Lung (tissue), 11 donors: Measurements from ENCODE around the gene NUDT4B. TPM values are rescaled to one million over a fixed set of nuclear protein-coding genes. Genes with fewer than 3 reads are reported as not detected.
"Not testable (repeated sequence)": the region's sequence is repeated elsewhere in the genome, so short reads cannot be mapped to it uniquely, and the experiment has no call there.

Source experiments
- ATAC-seq: fragments of 200-7000 bp; cut with Tn5 transposase; one replicate; pipeline ENCODE4 v1.9.1; 2020; ENCODE audit warnings: moderate number of reproducible peaks; ENCODE audit not compliant: insufficient read depth, low FRiP score
- DNase-seq, 3 donors: peaks; one replicate each; pipeline ENCODE4 v3.0.0-alpha.2; 2013 to 2017
- H3K27ac ChIP-seq, 2 donors: one replicate each; pipeline ENCODE4 v1.5.1; 2013; ENCODE audit warnings: mild to moderate bottlenecking in 2 of 2, moderate library complexity in 2 of 2, control low read depth in 1 of 2, inconsistent platforms in 1 of 2, low read depth in 1 of 2, low read length in 1 of 2
- H3K27me3 ChIP-seq, 3 donors: one replicate each; pipeline ENCODE4 v1.5.1; 2013; ENCODE audit warnings: low read length in 2 of 3; ENCODE audit not compliant: control insufficient read depth in 3 of 3, insufficient read depth in 3 of 3
- H3K36me3 ChIP-seq, 4 donors: one replicate each; pipeline ENCODE4 v1.5.1; 2013; ENCODE audit warnings: low read length in 4 of 4, mild to moderate bottlenecking in 1 of 4, moderate library complexity in 1 of 4; ENCODE audit not compliant: control insufficient read depth in 4 of 4, insufficient read depth in 4 of 4
- H3K4me1 ChIP-seq, 5 donors: one replicate each; pipeline ENCODE4 v1.5.1; 2013; ENCODE audit warnings: low read length in 5 of 5, mild to moderate bottlenecking in 2 of 5, moderate library complexity in 1 of 5; ENCODE audit not compliant: control insufficient read depth in 5 of 5, insufficient read depth in 5 of 5
- H3K4me3 ChIP-seq: one replicate; pipeline ENCODE4 v1.5.1; 2013; ENCODE audit warnings: mild to moderate bottlenecking, control low read depth, moderate library complexity
- H3K9ac ChIP-seq, 2 donors: one replicate each; pipeline ENCODE4 v1.5.1; 2013; ENCODE audit warnings: low read length in 2 of 2, control low read depth in 1 of 2; ENCODE audit not compliant: insufficient read depth in 1 of 2
- H3K9me3 ChIP-seq, 4 donors: one replicate each; pipeline ENCODE4 v1.5.1; 2013; ENCODE audit warnings: low read length in 3 of 4, mild to moderate bottlenecking in 1 of 4, moderate library complexity in 1 of 4; ENCODE audit not compliant: control insufficient read depth in 4 of 4, insufficient read depth in 3 of 4
- WGBS, 2 donors: extraction: QIAGEN DNeasy Blood & Tissue Kit; methylation state at CpG; one replicate each; pipeline ENCODE4 v1.1.7; 2013; 5-methylcytosine and 5-hydroxymethylcytosine counted together
- polyA plus RNA-seq, 2 donors: library from polyadenylated mRNA; stranded (reverse); fragments of 200-250 nt; gene quantifications; one replicate each; pipeline ENCODE4 v1.2.1, GENCODE V29; 2013
- small RNA-seq: library from RNA; depleted of rRNA; stranded (forward); fragments of <200 nt; gene quantifications from one replicate; pipeline ENCODE3, GENCODE V24; 2014; ENCODE audit warnings: low replicate concordance
- total RNA-seq, 2 donors: library from RNA; depleted of rRNA in 1 of 2; stranded (reverse); fragments of >200 nt in 1 of 2; gene quantifications; one replicate each; pipeline ENCODE4 v1.2.1, GENCODE V29; 2014 to 2021
- donor health status: Bipolar disorder and iron deficiency.
- donor health status: healthy.
- donor health status: DM: yes; HTN: yes; CAD: no.

Gene NUDT4B
- total and polyA plus RNA-seq, 4 donors, result 0.26 to 11.7 (median 3.5) TPM

DNA sequence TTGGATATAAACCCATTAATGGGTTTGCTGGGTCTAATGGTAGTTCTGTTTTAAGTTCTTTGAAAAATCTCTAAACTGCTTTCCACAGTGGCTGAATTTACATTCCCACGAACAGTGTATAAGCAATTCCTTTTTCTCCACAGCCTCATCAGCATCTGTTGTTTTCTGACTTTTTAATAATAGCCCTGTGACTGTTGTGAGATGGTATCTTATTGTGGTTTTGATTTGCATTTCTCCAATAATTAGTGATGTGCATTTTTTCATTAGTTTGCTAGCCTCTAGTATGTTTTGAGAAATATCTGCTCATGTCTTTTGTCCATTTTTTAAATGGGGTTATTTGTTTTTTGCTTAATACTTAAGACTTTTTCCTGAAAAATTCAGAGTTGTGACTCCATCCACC is 31.8 kb downstream of the NUDT4B start:
- not testable (repeated sequence) for ATAC-seq, H3K4me3 ChIP-seq, H3K36me3 ChIP-seq, H3K9me3 ChIP-seq, H3K9ac ChIP-seq, DNase-seq, H3K27me3 ChIP-seq, H3K4me1 ChIP-seq, H3K27ac ChIP-seq
- no CpG with 5 or more reads among the region's 1 CpG for WGBS, 2 donors

DNA sequence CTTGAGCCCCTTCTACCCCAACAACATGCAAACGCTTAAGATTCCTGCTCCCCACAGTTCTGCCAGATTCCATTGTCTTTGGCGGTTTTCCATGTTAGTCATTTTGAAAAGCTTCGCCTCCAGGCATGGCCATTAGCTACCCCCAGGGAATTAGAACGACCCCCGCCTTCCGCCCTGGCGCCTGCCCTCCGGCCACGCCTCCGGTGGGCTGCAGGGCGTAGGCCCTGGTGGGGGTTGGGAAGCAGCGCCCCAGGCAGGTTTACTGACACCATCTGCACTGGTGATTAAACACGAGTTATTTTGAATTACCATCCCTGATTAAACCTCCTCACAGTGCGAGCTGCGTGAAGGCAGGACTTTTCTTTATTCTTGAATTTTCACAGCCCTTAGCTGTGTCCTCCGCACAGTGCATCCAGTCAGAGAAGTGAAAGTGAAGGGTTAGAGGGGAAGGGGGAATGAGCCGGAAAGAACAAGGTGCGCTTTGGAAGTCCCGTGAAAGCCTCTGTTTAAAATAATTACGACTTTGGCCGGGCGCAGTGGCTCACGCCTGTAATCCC is 43.0 kb downstream of the NUDT4B start:
- not testable (repeated sequence) for DNase-seq, H3K27ac ChIP-seq, ATAC-seq, H3K36me3 ChIP-seq, H3K4me3 ChIP-seq, H3K27me3 ChIP-seq, H3K9ac ChIP-seq, H3K9me3 ChIP-seq, H3K4me1 ChIP-seq
- WGBS, 2 donors, result no CpG with 5 or more reads among the region's 23 CpGs

DNA sequence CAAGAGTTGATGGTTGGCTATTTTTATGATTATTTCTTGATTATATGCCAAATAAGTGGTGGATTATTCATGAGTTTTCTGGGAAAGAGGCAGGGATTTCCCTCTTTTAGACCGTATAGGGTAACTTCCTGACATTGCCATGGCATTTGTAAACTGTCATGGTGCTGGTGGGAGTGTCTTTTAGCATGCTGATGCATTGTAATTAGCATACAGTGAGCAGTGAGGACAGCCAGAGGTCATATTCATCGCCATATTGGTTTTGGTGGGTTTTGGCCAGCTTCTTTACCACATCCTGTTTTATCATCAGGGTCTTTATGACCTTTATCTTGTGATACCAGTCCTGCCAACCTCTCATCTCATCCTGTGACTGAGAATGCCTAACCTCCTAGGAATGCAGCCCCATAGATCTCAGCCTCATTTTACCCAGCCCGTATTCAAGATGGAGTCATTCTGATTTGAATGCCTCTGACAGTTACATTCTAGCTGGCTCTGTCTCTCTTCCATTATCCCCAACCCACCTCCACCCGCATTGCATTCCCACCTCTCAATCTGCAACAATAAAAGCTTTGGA is 45.3 kb downstream of the NUDT4B start:
- WGBS, 2 donors, result no CpG with 5 or more reads among the region's 4 CpGs
- not testable (repeated sequence) for ATAC-seq, H3K4me3 ChIP-seq, H3K9ac ChIP-seq, H3K9me3 ChIP-seq, H3K27me3 ChIP-seq, H3K27ac ChIP-seq, DNase-seq, H3K36me3 ChIP-seq, H3K4me1 ChIP-seq

Small RNA genes lying within 50 kb of the gene (small RNA-seq; reads per million reads assigned to genes)
- not detected for gene RNU6-1171P

Other genes starting within 250 kb of the NUDT4B start
- gene NBPF14, start 152.8 kb upstream of the NUDT4B start, total RNA-seq, result 10 to 100 TPM; 28.0 to 55.6 TPM
- gene NBPF14, start 152.8 kb upstream of the NUDT4B start, polyA plus RNA-seq, result 10 to 100 TPM; 16.4 to 16.9 TPM
- 100 to 1,000 TPM in 1 of 2 donors, 10 to 100 TPM in 1; 79.4 to 146 TPM for gene PDE4DIP, start 95.7 kb downstream of the NUDT4B start, total RNA-seq
- gene PDE4DIP, start 95.7 kb downstream of the NUDT4B start, polyA plus RNA-seq, result 10 to 100 TPM; 32.5 to 50.6 TPM